Mesenteric fat pad (tissue), 1 donor: ENCODE data around the gene S100A3. TPM values are rescaled to one million over a fixed set of nuclear protein-coding genes. Genes with fewer than 3 reads are reported as not detected.
"Not testable (repeated sequence)": the region's sequence is repeated elsewhere in the genome, so short reads cannot be mapped to it uniquely, and the experiment has no call there.

Source experiments
- DNase-seq: peaks from one replicate; pipeline ENCODE4 v3.0.0-alpha.2; 2020; ENCODE audit warnings: low spot score
- long read RNA-seq: library from polyadenylated mRNA; unstranded; transcript quantifications from one replicate; pipeline ENCODE4 v2.0.0, GENCODE V29; 2020
- total RNA-seq: library from RNA; stranded (reverse); fragmentation: NEBNext Ultra II Directional; extraction: Animal tissue kit (Norgen Biotek cat#: 25700); gene quantifications from one replicate; pipeline ENCODE4 v1.2.1, GENCODE V29; 2021
- donor health status: DM: yes; HTN: yes; CAD: no.

S100A3 gene
- total RNA-seq, result 2.2 TPM
- long read RNA-seq, partial matches to known transcripts, result 0 of 2 reads
- long read RNA-seq, other reads (novel, unspliced or antisense), result 1 of 2 reads

DNA sequence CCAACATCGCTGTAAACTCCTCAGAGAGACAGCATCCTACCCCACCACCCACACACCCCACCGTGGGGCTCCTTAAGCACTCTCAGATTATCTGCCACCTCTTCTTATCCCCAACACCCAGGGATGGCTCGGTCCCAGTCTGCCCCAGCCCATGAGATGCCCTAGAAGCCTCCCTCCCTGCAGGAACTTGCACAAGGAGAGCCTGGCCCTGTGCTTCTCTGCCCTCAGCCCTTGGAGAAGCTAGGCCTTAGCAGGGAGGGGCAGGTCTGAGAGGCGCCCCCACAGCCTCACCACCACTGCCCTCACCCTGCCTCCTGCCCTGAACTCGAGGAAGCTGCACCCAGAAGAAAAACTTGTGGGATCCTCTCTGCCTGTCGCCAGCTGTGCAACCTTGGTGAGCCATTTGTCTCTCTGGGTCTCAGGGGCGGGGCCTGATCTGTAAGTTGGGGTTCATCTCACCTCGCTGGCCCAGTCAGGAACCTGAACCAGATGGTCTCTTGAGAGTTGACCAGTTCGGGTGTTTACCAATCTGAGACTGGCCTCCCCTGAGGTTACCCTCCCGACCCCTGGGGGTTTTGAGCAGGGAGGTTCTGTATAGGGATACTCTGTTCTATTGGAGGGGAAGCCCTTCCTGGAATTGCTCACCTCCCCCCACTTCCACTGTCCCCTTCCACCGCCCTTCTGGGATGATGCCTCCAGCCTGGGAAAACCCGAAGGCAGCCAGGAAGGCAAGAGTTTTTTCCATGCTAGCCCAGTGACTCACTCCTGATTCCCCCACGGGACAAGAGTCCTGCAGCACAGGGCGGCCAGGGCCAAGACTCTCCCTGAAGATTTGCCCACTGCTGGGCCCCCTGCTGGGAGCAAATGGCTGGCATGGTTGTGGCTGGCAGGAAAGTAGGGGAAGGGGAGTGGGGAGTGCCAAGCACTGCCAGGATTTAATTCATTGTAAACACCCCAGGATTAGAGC is at the start of gene S100A3:
TSS of gene S100A3 (minus strand) at position 537 of the 967 bp plus-strand sequence. CDS start 773 bp downstream, outside the sequence.
- no peak for DNase-seq

DNA sequence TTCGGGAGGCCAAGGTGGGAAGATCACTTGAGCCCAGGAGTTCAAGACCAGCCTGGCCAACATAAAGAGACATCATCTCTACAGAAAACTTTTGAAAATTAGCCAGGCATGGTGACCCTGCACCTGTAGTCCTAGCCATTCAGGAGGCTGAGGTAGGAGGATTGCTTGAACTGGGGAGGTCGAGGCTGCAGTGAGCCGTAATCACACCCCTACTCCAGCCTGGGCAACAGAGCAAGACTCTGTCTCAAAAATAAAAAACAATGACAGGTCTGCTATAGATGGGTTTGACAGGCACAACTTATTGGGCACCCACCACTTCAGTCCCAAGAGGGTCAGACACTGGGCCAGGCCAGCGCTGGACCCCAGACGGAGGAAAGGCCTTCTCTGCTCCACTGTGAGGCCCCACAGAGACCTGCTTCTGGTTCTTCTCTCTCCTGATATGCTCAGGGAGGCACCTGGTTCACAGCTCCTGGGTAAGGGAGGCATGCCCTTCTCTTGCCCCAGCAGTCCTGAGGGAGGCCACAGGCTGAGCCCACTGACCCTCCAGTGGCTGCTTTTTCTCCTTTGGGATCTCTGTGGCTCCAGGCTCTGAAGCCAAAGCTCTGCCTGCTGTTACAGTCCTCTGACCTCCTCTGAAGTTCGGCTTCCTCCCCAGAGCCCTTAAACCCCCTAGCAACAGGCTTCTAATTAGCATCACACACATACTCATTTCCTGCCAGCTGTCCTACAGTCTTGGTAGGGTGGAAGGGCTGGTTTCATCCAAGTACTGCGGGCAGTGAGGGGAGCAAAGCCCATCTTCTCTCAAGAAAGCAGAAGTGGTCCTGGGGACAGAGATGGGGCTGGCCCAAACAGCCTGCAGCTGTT is 49.5 kb upstream of the S100A3 start:
- DNase-seq, result no peak

DNA sequence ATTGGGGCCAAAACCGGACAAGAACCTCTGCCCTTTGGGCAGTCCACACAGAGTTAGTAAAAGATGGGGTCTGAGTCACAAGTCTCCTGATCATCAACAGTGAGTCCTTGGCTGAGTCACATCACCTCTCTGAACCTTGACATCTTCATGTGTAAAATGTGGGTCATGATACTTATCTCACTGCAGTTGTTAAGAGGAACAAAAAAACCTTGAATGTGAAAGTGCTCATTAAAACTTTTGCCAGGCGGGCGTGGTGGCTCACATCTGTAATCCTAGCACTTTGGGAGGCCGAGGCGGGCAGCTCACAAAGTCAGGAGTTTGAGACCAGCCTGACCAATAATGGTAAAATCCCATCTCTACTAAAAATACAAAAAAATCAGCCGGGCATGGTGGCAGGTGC is 48.1 kb upstream of the S100A3 start:
- no peak for DNase-seq

GRCh38 chr1:153592748-153593147 is 43.7 kb upstream of the S100A3 start:
- no peak for DNase-seq

GRCh38 chr1:153588482-153588881 is 39.4 kb upstream of the S100A3 start:
- DNase-seq, result no peak

DNA sequence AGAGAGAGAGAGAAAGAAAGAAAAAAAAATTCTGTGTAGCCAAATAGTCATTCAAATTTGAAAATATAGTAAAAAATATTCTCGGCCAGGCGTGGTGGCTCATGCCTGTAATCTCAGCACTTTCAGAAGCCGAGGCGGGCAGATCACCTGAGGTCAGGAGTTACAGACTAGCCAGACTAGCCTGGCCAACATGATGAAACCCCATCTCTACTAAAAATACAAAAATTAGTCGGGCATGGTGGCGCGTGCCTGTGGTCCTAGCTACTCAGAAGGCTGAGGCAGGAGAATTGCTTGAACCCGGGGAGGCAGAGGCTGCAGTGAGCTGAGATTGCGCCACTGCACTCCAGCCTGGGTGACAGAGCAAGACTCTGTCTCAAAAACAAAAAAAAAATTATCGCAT is 39.0 kb upstream of the S100A3 start:
- DNase-seq, result not testable (repeated sequence)

DNA sequence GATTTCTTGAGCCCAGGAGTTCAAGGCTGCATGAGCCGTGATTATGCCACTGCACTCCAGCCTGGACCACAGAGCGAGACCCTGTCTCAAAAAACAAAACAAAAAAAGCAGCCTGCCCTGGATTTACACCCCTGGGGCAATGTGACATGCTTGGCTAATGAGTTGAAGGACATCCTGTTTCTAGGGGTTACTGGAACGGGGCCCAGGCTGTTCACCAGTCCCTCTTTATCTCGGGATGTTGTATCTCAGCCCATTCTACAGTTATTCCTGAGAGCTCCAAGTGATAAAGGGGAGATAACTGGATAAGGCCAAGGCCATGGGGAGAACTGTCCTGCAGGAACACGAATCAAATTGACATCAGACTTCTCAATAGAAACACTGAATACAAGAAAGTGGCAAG is 38.3 kb upstream of the S100A3 start:
- no peak for DNase-seq

DNA sequence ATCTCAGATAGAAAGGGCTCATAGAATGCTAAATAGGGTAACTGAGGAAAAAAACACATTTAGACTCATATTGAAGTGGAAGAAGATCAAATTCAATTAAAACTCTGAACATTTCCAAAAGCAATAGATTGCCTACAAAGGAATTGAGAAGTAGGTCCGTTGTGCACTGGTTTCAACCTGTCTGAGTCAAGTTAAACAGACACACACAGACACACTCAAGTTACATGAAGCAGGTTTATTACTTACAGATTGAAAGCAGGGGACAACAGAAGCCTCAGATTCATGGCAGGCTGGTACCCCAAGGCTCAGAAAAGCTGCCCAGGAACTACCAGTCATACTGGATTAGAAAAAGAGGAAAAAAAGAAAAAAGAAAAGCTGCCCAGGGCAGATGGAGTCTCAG is 37.3 kb upstream of the S100A3 start:
- DNase-seq, result no peak

GRCh38 chr1:153585006-153585405 is 35.9 kb upstream of the S100A3 start:
- DNase-seq, result no peak

DNA sequence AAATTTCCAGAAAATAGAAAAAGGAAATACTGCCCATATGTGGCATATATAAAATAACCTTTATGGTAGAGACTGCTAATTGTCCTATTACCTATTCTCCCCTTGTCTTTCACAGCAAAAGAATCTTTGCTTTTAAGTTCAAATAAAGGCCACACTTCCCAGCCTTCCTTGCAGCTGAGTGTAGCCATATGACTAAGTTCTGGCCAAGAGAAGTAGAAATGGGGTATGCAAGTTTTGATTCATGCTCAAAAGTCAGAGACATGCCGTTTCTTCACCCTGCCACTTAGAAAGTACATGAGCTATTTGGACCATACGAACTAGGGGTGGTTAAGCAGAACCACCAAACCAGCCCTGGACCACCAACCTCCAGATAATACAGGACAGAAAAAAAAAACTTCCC is 34.9 kb upstream of the S100A3 start:
- no peak for DNase-seq

GRCh38 chr1:153583514-153583913 is 34.5 kb upstream of the S100A3 start:
- not testable (repeated sequence) for DNase-seq

DNA sequence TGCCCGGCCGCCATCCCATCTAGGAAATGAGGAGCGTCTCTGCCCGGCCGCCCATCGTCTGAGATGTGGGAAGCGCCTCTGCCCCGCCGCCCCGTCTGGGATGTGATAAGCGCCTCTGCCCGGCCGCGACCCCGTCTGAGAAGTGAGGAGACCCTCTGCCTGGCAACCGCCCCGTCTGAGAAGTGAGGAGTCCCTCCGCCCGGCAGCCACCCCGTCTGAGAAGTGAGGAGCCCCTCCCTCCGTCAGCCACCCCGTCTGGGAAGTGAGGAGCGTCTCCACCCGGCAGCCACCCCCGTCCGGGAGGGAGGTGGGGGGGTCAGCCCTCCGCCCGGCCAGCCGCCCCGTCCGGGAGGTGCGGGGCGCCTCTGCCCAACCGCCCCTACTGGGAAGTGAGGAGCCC is 33.8 kb upstream of the S100A3 start:
- peak; percentile 62 for DNase-seq

DNA sequence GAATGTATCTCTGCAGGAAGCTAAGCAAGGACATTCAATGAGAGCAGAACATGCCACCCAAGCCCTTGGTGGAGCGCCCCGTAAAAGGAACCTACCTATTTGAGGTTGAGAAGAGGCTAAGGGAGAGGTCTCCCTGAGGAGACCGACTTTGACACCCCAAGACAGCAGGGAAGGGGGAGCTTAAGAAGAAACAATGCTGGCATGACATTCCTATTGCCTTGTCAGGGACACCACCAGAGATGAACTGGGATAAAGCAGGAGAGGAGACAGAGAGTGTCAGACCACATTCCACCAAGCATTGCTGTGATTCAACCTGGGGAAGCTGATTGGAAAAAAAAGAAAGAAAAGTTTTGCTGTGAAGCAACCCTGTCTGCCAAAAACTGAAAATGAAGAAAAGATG is 29.9 kb upstream of the S100A3 start:
- DNase-seq, result no peak

GRCh38 chr1:153578490-153578889 is 29.4 kb upstream of the S100A3 start:
- no peak for DNase-seq

- DNase-seq, result peak; percentile 86
These were observed 28.6 kb upstream of the S100A3 start for GRCh38 chr1:153577624-153578051.

DNA sequence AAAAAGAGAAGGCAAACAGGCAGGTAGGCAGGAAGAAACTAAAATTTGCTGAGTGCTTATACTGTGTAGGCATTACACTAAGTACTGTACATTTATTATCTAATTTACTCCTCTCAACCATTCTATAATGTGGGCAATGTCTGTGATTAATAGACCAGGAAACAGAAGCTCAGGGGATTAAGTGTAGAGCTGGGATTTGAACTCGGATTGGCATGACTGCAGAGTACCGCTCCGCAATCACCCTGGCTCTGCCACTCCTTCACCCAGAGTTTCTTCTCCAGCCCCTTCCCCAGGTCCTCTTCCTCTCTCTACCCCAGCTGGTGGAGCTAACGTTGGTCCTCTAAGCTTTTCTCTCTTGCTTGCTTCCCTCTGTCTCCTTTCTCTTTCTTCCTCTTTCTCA is 28.1 kb upstream of the S100A3 start:
- no peak for DNase-seq

- not testable (repeated sequence) for DNase-seq
These were observed 26.4 kb upstream of the S100A3 start for GRCh38 chr1:153575497-153575896.

GRCh38 chr1:153575081-153575491 is 26.0 kb upstream of the S100A3 start:
- DNase-seq, result not testable (repeated sequence)

DNA sequence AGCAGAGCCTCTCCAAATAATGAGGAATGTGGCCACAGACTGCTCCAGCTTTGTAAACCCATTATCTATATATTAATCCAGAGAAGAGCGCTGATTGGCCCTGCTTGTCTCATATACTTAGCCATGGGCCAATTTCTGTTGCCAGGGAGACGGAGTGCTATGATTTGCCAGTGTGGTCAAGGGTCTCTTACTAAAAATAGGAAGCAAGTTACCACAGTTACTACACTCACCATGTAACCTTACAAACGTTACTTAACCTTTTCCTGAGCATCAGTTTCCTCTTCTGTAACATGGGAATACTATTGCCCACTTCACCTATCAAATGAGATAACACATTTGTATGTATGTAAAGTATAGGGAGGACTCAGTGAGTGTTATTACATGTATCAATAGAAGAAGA is 24.3 kb upstream of the S100A3 start:
- no peak for DNase-seq

DNA sequence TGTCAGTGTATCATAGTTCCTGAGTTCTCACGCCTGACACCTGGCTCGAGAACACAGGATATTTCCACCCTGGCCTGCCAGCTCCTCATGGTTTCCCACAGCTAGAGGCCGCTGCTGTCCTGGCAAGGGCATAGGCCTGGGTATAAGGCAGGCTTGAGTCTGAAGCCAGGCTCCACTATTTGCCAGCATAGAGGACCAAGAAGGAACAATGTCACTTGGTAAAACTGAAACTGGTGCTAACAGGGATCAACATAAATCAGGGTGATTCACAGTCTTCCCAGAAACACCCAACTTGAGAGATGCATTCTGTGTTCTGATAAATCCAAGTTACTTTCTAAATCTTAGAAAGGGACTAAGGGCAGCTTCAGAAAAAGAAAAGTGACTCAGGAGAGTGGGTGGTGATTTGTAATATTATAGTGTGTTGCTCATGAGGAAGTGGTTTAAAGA is 23.5 kb upstream of the S100A3 start:
- peak; percentile 89 for DNase-seq

DNA sequence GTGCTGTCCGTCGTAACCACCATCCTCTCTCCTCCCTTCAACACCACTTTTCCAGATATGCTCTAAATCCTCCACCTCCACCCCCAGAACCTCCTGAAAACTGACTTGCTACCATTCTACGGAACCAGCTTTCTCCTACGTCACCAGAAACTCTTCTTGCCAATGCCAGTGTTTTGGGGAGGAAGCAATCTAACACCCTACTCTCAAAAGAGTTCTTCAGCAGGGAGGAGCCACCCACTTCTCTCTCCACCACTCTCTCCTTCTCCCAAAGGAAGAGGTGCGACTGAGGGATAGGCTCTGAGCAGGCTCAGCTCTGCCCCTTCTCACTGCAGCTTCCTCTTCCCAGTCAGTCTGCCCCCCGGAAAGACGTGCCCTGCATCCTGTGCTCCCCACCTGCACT is 22.6 kb upstream of the S100A3 start:
- DNase-seq, result no peak

GRCh38 chr1:153570874-153571273 is 21.8 kb upstream of the S100A3 start:
- no peak for DNase-seq
